ENCODE results near the gene ZDHHC24.

The ZDHHC24 gene

GRCh38 chr11:66564538-66564937, 18.7 kb upstream of the ZDHHC24 start:
- no peak for TF ChIP-seq CTCF (IDR thresholded peaks at IDR 0.05; ENCODE audit: insufficient read depth, missing control alignments)
- FAIRE-seq, result no peak
- DNase-seq (ENCODE audit: insufficient read length, low spot score), result no peak

- FAIRE-seq (no peak), DNase-seq (ENCODE audit: insufficient read length, low spot score) (no peak)
- no peak for TF ChIP-seq CTCF (IDR thresholded peaks at IDR 0.05; ENCODE audit: insufficient read depth, missing control alignments)
Observed at GRCh38 chr11:66563832-66564231, 18.0 kb upstream of the ZDHHC24 start.

- DNase-seq (ENCODE audit: insufficient read length, low spot score), result no peak
- no peak for TF ChIP-seq CTCF (IDR thresholded peaks at IDR 0.05; ENCODE audit: insufficient read depth, missing control alignments)
- no peak for FAIRE-seq
Observed at GRCh38 chr11:66562907-66563583, 17.2 kb upstream of the ZDHHC24 start.

GRCh38 chr11:66562275-66562674, 16.4 kb upstream of the ZDHHC24 start:
- FAIRE-seq, result no peak

GRCh38 chr11:66561975-66562248, 16.1 kb upstream of the ZDHHC24 start:
- DNase-seq (ENCODE audit: insufficient read length, low spot score) (no peak), FAIRE-seq (no peak)
- no peak for TF ChIP-seq CTCF (IDR thresholded peaks at IDR 0.05; ENCODE audit: insufficient read depth, missing control alignments)

More at GRCh38 chr11:66562275-66562674, 16.4 kb upstream of the ZDHHC24 start:
- no peak for DNase-seq (ENCODE audit: insufficient read length, low spot score)
- TF ChIP-seq CTCF (IDR thresholded peaks at IDR 0.05; ENCODE audit: insufficient read depth, missing control alignments), result no peak

GRCh38 chr11:66561178-66561974, 15.5 kb upstream of the ZDHHC24 start:
- TF ChIP-seq CTCF (IDR thresholded peaks at IDR 0.05; ENCODE audit: insufficient read depth, missing control alignments), result no peak
- no peak for DNase-seq (ENCODE audit: insufficient read length, low spot score)
- no peak for FAIRE-seq
